ENCODE measurements around the gene SPAG5.

The SPAG5 gene, protein sequence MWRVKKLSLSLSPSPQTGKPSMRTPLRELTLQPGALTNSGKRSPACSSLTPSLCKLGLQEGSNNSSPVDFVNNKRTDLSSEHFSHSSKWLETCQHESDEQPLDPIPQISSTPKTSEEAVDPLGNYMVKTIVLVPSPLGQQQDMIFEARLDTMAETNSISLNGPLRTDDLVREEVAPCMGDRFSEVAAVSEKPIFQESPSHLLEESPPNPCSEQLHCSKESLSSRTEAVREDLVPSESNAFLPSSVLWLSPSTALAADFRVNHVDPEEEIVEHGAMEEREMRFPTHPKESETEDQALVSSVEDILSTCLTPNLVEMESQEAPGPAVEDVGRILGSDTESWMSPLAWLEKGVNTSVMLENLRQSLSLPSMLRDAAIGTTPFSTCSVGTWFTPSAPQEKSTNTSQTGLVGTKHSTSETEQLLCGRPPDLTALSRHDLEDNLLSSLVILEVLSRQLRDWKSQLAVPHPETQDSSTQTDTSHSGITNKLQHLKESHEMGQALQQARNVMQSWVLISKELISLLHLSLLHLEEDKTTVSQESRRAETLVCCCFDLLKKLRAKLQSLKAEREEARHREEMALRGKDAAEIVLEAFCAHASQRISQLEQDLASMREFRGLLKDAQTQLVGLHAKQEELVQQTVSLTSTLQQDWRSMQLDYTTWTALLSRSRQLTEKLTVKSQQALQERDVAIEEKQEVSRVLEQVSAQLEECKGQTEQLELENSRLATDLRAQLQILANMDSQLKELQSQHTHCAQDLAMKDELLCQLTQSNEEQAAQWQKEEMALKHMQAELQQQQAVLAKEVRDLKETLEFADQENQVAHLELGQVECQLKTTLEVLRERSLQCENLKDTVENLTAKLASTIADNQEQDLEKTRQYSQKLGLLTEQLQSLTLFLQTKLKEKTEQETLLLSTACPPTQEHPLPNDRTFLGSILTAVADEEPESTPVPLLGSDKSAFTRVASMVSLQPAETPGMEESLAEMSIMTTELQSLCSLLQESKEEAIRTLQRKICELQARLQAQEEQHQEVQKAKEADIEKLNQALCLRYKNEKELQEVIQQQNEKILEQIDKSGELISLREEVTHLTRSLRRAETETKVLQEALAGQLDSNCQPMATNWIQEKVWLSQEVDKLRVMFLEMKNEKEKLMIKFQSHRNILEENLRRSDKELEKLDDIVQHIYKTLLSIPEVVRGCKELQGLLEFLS

DNA sequence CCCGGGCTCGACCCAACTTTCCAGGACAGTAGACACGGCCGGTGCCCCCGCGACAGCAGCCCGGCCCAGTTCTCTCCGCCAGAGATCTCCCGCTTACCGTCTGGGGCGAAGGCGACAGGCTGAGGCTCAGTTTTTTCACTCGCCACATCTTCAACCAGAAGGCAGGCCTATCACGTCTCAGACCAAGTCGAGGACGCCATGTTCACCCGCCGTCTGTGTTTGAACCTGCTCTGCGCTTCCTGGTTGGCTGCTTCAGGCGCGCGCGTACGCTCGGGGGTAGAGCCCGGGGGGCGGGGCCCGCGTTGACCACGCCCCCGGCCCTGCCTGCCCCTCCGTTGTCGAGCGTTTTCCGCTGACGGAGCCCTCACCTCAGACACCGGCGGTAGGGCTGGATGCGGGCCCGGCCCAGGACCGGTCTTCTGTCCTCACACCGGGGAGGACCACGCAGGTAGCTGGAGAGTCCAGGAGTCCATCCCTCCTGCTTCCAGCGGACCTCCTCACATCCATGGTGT lies at the start of gene SPAG5:
Gene SPAG5, minus strand, starts transcription at position 227 of the 512 bp plus-strand sequence. Its CDS starts 79 bp downstream, at position 148.
- DNase-seq, result peak; percentile 93

DNA sequence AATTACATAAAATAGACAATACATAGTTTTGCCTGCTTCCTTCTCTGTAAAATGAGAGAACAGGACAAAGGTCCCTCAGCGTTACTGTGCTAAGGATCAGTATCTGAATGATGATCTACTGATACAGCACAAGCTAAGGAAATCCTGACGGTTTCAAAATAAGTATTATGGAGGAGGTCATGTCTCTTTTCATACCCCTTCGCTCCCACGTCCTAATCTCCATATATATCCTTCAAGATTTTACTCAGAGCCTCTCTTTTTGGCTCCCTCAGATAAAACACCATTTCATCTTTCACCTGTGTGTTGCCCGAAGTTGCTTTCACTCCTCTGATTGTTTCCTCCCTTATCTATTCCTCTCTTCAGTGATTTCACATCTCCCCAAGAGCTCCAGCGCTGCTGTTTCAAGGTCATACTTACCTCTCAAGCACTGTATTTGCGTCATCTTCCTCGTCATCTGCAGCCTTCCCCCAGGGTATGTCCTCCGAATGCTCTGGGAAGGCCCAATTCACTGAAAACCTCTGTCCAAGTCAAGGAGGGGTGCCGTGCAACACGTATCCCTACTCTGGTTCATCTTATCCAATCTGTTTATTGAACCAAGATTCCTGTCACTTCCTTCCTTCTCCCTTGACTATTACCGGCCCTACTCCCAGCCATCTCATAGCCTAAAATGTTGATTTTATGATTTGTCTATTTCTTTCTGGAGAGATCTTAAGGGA lies 47.4 kb upstream of the SPAG5 start:
- no peak for DNase-seq

DNA sequence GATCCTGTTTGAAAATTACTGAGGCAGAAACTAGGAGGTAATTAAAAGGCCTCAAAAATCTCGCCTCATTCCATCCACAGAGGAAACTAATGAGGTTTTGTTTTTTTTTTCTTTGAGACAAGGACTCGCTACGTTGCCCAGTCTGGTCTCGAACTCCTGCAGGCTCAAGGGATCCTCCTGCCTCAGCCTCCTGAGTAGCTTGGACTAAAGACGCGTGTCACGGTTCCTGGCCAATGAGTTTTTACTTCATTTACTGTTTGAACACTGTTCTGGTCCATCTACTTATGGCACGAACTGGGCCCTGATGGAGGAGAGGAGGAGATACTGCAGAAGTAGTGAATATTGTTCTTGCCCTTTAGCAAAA lies 46.7 kb upstream of the SPAG5 start:
- no peak for DNase-seq

DNA sequence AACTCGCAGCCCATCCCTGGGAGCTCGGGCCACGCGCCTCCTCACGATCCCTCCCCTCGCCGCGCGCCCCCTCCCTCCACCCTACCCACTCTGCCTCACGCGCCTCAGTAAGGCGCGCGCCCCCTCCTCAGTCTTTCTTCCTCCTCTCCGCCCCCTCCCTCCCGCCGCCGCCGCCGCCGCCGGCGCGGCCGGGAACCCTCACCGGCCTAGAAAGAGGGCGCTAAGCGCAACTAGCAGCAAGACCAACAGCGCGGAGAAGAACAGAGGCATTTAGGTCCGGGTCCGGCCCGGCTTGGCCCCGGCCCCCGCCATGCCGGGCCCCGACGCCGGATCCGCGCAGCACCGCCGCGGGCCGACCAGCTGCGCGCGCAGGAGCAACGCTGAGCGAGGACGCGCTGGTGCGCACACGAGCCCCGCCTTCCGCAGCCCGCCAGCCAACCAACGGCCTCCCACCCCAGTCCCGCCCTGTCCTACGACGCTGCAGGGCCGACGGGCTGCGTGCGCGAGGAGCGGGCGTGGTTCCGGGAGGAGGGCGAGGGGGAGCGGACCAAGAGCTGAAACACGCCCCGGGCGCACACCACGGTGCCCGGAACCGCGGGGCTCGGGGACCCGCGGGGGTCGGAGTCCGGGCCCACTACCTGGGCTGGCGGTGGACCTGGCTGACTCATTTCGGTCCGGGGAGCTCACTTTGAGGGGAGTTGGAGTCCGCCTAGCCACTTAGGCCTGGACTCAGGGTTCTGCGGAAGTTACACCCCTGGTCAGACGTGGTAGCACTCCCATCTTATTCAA lies 46.2 kb upstream of the SPAG5 start, which contains the start of gene BLTP2:
Gene BLTP2, minus strand, starts transcription at position 372 of the 789 bp plus-strand sequence. Its CDS starts 102 bp downstream, at position 270.
- peak; percentile 96 for DNase-seq

DNA sequence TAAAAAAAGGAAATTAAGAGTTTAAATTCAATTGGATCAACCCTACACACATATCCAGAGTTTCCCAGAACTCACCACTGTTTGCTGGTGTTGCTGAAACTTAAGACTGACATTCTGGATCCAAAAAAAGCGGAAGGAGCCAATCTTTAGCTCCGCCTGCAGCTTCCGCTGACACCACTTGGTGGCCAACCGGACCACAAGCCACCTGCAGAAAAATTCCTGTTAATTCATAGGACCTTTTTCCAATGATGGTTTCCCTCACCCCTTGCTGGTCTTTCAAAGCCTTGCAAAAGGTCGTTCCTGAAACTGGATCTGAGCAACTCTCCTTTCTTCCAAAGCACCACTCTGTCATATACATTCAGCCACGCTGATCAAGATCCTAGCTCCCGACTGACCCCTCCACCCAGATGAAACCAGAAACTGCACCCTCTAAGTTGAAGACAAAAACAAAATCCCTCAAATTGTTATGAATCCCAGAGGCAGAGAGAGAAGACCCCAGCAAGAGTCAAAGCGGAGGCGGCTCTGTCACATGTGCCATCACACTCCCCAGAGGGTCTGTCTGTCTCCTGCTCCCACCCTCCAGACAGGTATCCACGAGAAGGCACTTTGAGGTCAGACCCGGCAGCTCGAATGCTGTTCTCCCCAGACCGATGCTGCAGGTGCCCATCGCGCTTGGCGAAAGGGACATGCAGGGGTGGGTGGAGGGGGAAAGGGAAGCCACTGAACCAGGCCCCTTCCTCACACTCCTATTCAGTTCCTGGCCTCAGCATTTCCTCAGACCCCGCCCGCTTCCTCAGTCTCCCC lies 45.4 kb upstream of the SPAG5 start:
- DNase-seq, result no peak

GRCh38 chr17:28641579-28641978 lies 42.8 kb upstream of the SPAG5 start:
- no peak for DNase-seq

DNA sequence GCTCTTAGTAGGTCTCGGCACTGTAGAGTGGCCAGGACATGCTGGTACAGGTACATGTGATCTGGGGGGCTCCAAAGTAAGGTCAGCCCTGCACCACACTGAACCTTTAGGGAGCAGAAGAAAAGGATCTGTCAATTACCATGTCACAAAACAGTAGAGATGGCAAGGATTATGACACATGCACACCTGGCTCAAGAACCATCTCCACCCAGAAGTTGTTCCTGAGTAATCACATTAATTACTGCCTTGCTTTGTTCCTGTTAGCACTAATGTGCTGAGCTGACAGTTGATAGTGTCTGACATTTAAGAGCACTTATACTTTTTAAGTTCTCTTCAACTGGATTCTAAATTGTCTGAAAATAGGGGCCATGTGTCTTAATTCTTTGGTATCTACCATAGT lies 36.7 kb upstream of the SPAG5 start:
- DNase-seq, result no peak

- no peak for DNase-seq
These were observed 35.5 kb upstream of the SPAG5 start for GRCh38 chr17:28634206-28634865.

DNA sequence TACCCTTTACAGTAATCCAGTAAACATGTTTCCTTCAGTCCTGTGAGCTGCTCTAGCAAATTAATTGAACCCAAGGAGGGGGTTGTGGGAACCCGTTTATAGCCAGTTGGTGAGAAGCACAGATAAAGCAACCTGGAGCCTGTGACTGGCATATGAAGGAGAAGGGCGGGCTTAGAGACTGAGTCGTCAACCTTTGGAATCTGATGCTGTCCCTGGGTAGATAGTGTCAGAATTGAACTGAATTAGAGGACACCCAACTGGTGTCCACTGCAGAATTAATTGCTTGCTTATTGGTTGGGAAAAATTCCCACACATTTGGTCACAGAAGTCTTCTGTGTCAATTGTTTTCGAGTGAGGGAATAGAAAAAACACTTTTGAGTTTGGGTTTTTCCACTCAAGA lies 28.0 kb upstream of the SPAG5 start:
- no peak for DNase-seq

DNA sequence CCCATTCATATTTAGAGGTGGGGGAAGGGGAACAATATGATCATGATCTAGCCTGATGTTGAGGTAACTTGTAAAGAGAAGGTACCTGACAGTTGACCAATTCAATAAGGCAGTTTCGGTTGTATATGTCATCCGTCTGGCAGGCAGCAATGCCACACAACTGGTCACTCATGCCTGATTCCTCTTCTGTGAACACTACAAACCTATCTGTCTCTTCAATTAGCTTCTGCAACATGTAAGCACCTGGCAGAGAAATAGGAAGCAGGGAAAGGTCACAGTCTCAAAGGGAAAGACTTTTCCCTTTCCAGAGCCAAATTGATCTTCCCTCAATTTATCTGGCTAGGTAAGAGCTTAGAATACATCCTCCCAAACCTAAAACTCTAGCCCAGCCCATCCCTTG lies 25.3 kb upstream of the SPAG5 start:
- DNase-seq, result no peak

GRCh38 chr17:28623696-28624095 lies 24.9 kb upstream of the SPAG5 start:
- no peak for DNase-seq

DNA sequence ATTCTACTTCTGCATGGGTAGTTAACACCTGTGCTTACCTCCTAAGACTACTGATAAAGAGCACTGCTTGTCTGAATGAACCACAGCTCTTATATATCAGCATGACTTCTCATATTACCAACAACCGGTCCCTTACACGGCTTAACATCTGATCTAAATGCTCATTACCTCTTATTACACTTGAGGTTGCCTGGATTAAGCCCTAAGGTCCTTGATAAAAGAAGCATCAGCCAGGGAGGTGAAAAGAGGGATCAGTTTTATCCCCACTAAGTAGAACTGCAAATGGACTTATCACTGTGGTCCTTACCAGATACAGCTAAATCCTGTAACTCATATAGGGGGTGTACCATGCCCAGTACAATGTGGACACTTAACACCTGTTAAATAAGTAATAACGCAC lies 23.4 kb upstream of the SPAG5 start:
- DNase-seq, result no peak

GRCh38 chr17:28620010-28620409 lies 21.2 kb upstream of the SPAG5 start:
- no peak for DNase-seq

DNA sequence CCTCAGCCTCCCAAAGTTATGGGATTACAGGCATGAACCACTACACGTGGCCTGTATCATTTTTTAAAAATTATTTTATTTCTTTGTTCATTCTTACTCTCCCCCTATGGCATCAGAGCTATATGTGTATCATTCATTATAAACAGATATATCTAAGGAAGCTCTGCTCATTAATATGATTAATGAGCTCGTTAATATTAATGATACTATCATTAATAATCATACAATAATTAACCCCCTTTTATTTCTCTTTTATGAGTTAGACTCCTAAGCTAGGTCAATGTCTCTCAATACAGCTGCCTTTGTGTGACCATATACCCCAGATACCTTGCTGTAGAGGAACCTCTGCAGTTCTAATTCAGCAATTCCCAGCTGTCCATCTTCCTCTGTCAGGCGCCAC lies 19.6 kb upstream of the SPAG5 start:
- DNase-seq, result no peak

GRCh38 chr17:28616281-28616680 lies 17.5 kb upstream of the SPAG5 start:
- DNase-seq, result no peak

DNA sequence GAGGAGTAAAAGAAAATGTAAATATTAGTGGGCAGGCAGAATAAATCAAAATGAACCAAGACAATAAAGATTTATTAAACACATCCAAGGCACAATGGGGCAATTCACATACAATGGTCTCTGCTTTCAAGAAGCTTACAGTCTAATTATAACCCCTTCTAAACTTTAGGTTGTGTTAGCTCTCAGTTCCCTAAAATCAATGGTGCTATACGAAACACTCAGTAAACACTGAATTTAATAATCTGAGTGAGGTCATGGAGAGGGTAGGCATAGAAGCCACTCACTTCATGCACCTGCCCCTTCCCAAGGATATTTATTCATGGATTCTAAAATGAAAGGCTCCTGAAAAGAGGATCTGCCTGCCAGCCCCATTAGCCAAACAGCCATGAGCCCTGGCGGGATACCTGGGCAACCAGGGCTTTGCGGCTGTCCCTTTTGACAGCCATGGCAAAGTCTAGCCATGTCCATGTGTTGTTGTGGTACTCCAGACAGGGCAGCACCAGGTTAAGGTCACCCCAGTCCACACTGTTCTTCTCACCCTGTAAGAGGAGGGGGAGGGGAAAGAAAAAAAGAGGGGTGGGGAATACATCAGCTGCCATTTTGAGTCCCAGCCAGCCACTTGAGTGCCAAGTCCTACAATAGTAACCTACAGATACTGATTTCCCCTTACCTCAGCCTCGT lies 16.6 kb upstream of the SPAG5 start:
- DNase-seq, result no peak

- no peak for DNase-seq
These were observed 15.1 kb upstream of the SPAG5 start, which contains the start of gene RSKR for GRCh38 chr17:28613931-28614381. Gene RSKR, minus strand, starts transcription at chr17:28614185. Its CDS starts 24 bp downstream, at chr17:28614161.

DNA sequence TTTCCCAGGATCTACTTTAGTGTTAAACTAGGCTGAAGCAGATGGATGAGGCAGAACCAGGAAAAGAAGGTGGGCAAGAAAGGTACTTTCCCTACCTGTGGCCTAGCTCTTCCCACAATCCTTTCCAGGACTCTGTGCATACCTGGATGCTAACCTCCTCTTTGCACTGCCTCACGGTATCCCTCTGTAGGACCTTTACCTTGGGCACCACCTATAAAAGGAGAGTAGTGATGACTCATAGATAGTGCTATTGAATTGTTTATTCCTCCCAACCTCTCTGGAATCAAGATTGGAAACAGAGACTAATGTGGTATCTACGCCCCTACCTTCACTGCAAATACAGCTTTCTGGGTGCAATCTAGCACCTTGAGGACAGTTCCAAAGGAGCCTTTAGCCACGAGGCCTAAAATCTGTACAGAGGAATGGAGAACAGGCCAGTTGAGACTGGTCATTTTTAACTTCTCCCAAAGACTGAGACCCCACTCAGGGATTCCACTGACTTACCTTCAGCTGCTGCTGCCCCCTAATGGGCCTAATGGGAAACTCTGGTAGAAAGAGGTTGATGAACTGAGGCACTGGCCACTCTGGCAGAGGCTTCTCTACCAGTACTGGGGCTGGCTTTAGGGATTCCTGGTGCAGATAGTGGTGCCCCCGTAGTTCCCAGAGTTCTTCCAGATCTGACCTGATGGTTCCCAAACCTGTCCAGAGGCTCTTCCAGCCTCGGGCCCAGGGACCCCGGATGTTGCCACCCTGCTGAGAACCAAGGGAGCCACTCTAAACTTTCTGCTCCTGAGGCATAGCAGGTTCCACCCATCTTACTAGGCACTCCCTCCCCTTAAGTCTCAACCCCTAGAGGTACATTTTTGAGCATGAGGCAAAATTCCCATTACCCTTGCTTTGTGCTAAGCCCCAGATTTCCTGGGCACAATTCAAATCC lies 14.4 kb upstream of the SPAG5 start:
- peak; percentile 6 for DNase-seq

Measured in activated effector memory CD4-positive, alpha-beta T cell treated with Interleukin-2 at 50 U/mL for 16 hours (primary cell).